Gastroesophageal sphincter (tissue), 3 donors: ENCODE data around the gene RPS23.

ENCODE experiments used
- POLR2A ChIP-seq, 2 donors: fragments of 450-650 bp; IDR thresholded peaks; one replicate each; pipeline ENCODE4 v1.6.1; 2017; ENCODE audit warnings: antibody characterized with exemption in 2 of 2, mild to moderate bottlenecking in 2 of 2, moderate library complexity in 1 of 2
- POLR2AphosphoS5 ChIP-seq: sonication (generic); formaldehyde crosslinking; IDR thresholded peaks from one replicate; pipeline ENCODE4 v1.6.1; 2017; ENCODE audit warnings: antibody characterized with exemption
- TF ChIP-seq, protein P1 (sequence below), 4 experiments: fragments of 200-600 bp in 2 of 4; fragments of 450-650 bp in 2 of 4; sonication (generic) in 1 of 4; IDR thresholded peaks; one replicate each; pipeline ENCODE4 v1.5.1; 2017 to 2019; ENCODE audit warnings: antibody characterized with exemption in 4 of 4, mild to moderate bottlenecking in 2 of 4, moderate library complexity in 2 of 4

GRCh38 chr5:82307451-82307850 lies 29.3 kb upstream of the RPS23 start:
- TF ChIP-seq, protein P1, sequence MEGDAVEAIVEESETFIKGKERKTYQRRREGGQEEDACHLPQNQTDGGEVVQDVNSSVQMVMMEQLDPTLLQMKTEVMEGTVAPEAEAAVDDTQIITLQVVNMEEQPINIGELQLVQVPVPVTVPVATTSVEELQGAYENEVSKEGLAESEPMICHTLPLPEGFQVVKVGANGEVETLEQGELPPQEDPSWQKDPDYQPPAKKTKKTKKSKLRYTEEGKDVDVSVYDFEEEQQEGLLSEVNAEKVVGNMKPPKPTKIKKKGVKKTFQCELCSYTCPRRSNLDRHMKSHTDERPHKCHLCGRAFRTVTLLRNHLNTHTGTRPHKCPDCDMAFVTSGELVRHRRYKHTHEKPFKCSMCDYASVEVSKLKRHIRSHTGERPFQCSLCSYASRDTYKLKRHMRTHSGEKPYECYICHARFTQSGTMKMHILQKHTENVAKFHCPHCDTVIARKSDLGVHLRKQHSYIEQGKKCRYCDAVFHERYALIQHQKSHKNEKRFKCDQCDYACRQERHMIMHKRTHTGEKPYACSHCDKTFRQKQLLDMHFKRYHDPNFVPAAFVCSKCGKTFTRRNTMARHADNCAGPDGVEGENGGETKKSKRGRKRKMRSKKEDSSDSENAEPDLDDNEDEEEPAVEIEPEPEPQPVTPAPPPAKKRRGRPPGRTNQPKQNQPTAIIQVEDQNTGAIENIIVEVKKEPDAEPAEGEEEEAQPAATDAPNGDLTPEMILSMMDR (IDR thresholded peaks at IDR 0.05), result no peak
- no peak for TF ChIP-seq POLR2A (IDR thresholded peaks at IDR 0.05)
- no peak for TF ChIP-seq POLR2AphosphoS5
